HFFc6 (cell line): ENCODE measurements around the gene UHRF1. TPM values are rescaled to one million over a fixed set of nuclear protein-coding genes. Genes with fewer than 3 reads are reported as not detected.
A peak's percentile ranks its signal among the peaks of the same experiment; 100 is the strongest.

Experiments used
- DNase-seq: peaks from one replicate; pipeline ENCODE4 v3.0.0-alpha.2; 2018
- H3K27ac Mint-ChIP-seq: 2 replicates; pipeline ENCODE4 v1.8.0; 2020; ENCODE audit warnings: mild to moderate bottlenecking, mixed read lengths
- H3K27me3 Mint-ChIP-seq: 2 replicates; pipeline ENCODE4 v1.8.0; 2021; ENCODE audit warnings: mild to moderate bottlenecking, moderate library complexity, mixed read lengths; ENCODE audit not compliant: insufficient read depth
- H3K36me3 Mint-ChIP-seq: 2 replicates; pipeline ENCODE4 v1.8.0; 2021; ENCODE audit warnings: low read depth, mixed read lengths
- H3K4me1 Mint-ChIP-seq: 2 replicates; pipeline ENCODE4 v1.8.0; 2020; ENCODE audit warnings: low read depth, mixed read lengths
- H3K4me3 Mint-ChIP-seq: 2 replicates; pipeline ENCODE4 v1.8.0; 2020; ENCODE audit warnings: mild to moderate bottlenecking, moderate library complexity, mixed read lengths
- H3K9me3 Mint-ChIP-seq: 2 replicates; pipeline ENCODE4 v1.8.0; 2020; ENCODE audit warnings: mild to moderate bottlenecking, mixed read lengths
- CTCF ChIP-seq: fragments of 200-600 bp; sonication (generic); IDR thresholded peaks from 2 replicates; pipeline ENCODE4 v1.5.0; 2021; ENCODE audit warnings: antibody characterized with exemption, mild to moderate bottlenecking
- microRNA-seq: library from miRNA; unstranded; fragments of <30 nt; microRNA quantifications from one replicate; pipeline ENCODE4, GENCODE V29; 2019
- total RNA-seq, 6 experiments: library from RNA; stranded (reverse); fragmentation: NEBNext Ultra II Directional; extraction: Animal tissue kit (Norgen Biotek cat#: 25700); gene quantifications; 2 replicates in 1 of 6; 3 replicates in 5 of 6; pipeline ENCODE4 v1.2.3, GENCODE V29; 2021

UHRF1 gene
- total RNA-seq, 6 experiments from 2014 or later, result 41.9 to 74.1 (median 70.1) TPM

DNA sequence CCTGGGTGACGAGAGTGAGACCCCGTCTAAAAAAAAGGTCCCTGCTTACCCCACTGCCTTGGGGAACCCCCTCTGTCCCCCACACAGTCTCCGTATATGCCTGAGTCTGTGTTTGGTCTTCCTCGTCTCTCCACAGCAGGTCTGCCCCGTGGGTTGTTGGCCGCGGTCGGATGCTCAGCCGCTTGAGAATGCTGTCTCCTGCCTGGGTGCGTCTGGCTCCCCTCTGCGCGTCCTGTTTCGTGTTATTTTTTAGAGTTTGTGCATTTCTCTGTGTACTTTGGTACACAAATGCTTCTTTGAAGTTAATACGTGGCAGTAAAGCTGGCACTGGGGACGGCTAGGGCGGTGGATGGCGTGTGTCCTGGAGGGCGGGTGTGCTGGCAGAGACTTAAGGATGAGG lies 94.5 kb downstream of the UHRF1 start:
- H3K27me3 Mint-ChIP-seq, result no peaks in the 10 kb centered on the region; the same call in 1 of the 2 replicates
- no peak overlapping the region for H3K4me3 Mint-ChIP-seq

DNA sequence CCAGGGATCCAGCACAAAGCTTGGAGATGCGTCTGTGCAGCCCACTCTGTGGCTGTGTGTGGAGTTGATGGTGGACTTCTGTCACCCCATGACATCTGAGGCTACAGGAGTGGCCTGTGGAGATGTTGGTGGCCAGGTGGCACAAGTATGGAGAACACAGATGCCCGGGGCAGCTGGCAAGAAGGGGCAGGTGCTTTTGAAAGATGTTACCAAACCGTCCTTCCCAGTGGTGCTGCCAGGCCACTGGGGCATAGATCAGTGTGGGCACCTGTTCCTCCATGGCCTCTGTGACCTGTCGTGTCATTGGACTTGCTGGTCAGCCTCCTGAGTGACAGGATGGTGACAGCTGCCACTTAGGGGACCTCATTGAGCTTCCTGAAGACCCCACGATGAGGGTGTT lies 95.8 kb downstream of the UHRF1 start:
- no peaks in the 10 kb centered on the region; the same call in 1 of the 2 replicates for H3K27me3 Mint-ChIP-seq
- no peak for TF ChIP-seq CTCF
- H3K4me3 Mint-ChIP-seq, result no peak overlapping the region
- no peaks in the 10 kb centered on the region for H3K36me3 Mint-ChIP-seq
- H3K9me3 Mint-ChIP-seq, result no peaks in the 10 kb centered on the region
- H3K27ac Mint-ChIP-seq, result no peak overlapping the region
- DNase-seq, result no peak
- H3K4me1 Mint-ChIP-seq, result peaks cover 38% of the 10 kb centered on the region

More for the DNA sequence above, 94.5 kb downstream of the UHRF1 start:
- Mint-ChIP-seq H3K27ac (peak overlapping the region; percentile 54; the same call in 1 of the 2 replicates), H3K4me1 (peaks cover 38% of the 10 kb centered on the region), H3K36me3 (no peaks in the 10 kb centered on the region), H3K9me3 (no peaks in the 10 kb centered on the region)
- no peak for DNase-seq
- TF ChIP-seq CTCF, result no peak

- no peaks in the 10 kb centered on the region; the same call in 1 of the 2 replicates for H3K27me3 Mint-ChIP-seq
- DNase-seq, result peak; percentile 19
- no peak overlapping the region for H3K4me3 Mint-ChIP-seq
- TF ChIP-seq CTCF, result no peak
- H3K36me3 Mint-ChIP-seq, result no peaks in the 10 kb centered on the region
- peak overlapping the region; percentile 64 for H3K27ac Mint-ChIP-seq
- H3K9me3 Mint-ChIP-seq, result no peaks in the 10 kb centered on the region
- H3K4me1 Mint-ChIP-seq, result peaks cover 31% of the 10 kb centered on the region
Measured at GRCh38 chr19:5006201-5006600, 96.9 kb downstream of the UHRF1 start.

- H3K27ac Mint-ChIP-seq, result no peak overlapping the region; the same call in 1 of the 2 replicates
- no peaks in the 10 kb centered on the region for H3K9me3 Mint-ChIP-seq
- DNase-seq, result no peak
- H3K4me1 Mint-ChIP-seq, result peaks cover 25% of the 10 kb centered on the region
- no peaks in the 10 kb centered on the region; the same call in 1 of the 2 replicates for H3K27me3 Mint-ChIP-seq
- no peak overlapping the region for H3K4me3 Mint-ChIP-seq
- no peak for TF ChIP-seq CTCF
- no peaks in the 10 kb centered on the region for H3K36me3 Mint-ChIP-seq
Measured at GRCh38 chr19:5006821-5007220, 97.5 kb downstream of the UHRF1 start.

Small RNA genes within 50 kb of the gene (microRNA-seq; reads per million reads assigned to microRNA genes)
- gene MIR4747, result 7.0 reads per million

Other genes with a start within 250 kb of the UHRF1 start
- gene MYDGF, start 239.2 kb upstream of the UHRF1 start, total RNA-seq, result 100 to 1,000 TPM; 266 to 322 (median 283) TPM
- 10 to 100 TPM; 68.4 to 82.2 (median 80.1) TPM for gene DPP9, start 185.7 kb upstream of the UHRF1 start, total RNA-seq
- 10 to 100 TPM in 1 of 6 experiments, 1 to 10 TPM in 5; 8.4 to 10.2 (median 9.0) TPM for gene FEM1A, start 117.8 kb upstream of the UHRF1 start, total RNA-seq
- 10 to 100 TPM; 16.4 to 21.6 (median 18.4) TPM for gene TICAM1, start 77.8 kb upstream of the UHRF1 start, total RNA-seq
- 100 to 1,000 TPM; 250 to 300 (median 266) TPM for gene PLIN3, start 41.8 kb upstream of the UHRF1 start, total RNA-seq
- gene ARRDC5, start 6.6 kb upstream of the UHRF1 start, total RNA-seq, result not detected
- 10 to 100 TPM; 17.0 to 27.2 (median 20.3) TPM for gene KDM4B, start 59.6 kb downstream of the UHRF1 start, total RNA-seq